CD4-positive, alpha-beta T cell treated with Interleukin-12 subunit alpha and Interleukin-12 subunit beta, for 1 hour (primary cell): Measurements from ENCODE around the gene RPS6KA2.

Experiments used
- DNase-seq: peaks from one replicate; pipeline ENCODE4 v3.0.0-alpha.2; 2020

RPS6KA2 gene

GRCh38 chr6:166627033-166627874 is at the start of gene RPS6KA2:
TSS of gene RPS6KA2 (minus strand) at chr6:166627251. CDS start at chr6:166627019, 232 bp downstream.
- DNase-seq: peak; percentile 100

DNA sequence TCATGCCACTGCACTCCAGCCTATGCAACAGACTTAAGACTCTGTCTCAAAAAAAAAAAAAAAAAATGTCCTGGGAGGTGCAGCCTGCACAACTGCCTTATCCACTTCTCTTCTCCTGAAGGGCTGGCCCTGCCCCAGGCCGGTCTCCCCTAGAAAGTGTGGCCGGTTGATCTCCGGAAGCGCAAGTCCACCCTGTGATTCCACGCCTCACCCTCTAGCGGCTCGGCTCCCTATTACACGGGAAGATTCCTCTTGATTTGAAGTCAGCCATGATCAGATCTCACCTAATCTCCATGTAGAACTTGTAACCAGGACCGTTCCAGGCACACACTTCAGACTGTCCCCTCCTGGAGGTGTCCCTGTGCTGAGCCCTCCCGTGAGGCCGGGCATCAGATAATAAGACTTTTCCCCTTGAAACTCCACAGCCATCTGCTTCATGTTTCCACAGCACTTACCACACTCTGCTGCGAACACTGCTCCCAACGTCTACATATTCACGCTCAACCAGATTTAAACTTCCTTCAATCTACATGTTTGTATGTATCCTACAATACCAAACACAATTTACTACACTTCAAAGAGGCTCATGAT is 49.3 kb upstream of the RPS6KA2 start:
- no peak for DNase-seq

DNA sequence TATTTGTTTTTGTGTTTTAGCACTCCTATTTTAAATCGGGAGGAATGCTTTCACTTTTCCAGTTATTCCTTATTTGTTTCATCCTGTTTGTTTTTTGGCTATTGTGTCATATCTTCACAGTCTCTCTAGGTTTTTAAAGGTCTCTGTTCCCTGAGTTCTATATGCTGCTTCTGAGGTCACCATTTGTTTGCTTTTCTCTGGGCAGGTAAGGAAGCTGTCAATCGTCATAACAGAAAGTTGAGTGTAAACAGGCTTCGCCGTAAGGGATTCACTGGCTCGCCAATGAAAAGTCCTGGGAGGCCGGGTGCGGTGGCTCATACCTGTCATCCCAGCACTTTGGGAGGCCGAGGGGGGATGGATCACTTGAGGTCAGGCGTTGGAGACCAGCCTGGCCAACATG is 48.7 kb upstream of the RPS6KA2 start:
- DNase-seq: no peak

DNA sequence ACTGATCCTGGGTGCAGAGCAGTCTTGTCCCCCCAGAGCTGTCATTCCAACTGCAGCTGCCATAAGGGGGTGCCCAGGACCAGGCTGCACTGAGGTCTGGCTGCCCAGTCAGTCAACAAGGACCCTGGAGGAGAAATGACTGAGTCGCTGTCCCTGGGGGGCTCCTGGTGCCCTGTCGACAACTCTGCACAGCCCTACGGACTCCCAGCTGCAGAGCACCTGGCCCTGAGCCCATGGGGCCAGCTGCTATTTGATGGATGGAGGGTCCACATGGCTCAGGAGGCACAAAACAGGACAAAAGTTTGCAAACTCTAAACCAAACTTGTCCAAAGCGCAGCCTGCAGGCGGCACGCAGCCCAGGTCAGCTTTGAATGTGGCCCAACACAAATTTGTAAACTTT is 46.3 kb upstream of the RPS6KA2 start:
- no peak for DNase-seq

DNA sequence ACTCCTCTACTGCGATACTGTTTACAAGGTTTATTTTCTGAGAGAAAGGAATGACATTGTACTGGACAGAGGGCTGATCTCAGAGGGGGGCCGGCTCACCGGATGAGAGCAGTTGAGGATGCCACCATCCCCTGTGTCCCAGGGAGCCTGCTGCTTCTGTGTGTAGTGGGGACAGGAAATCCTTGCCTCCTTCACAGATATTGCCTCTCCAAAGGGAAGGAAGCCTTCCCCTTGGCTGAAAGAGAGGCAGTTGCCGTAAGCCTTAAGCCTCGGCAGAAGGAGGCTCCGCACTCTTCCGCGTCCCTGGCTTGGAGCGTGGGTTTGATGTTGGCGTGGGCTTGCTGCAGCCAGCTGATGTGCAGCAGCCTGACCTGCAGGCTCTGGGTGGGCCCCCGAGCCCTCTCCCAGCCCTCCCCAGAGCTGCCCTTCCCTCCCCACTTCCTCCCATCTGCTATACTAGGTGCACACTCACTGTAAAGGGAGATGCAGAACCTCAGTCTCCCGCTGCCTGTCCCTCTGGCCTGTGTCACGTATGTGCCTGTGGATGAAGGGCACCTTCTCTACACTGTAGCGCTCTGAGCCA is 45.7 kb upstream of the RPS6KA2 start:
- no peak for DNase-seq

- no peak for DNase-seq
Measured at GRCh38 chr6:166672146-166672545, 45.1 kb upstream of the RPS6KA2 start.

DNA sequence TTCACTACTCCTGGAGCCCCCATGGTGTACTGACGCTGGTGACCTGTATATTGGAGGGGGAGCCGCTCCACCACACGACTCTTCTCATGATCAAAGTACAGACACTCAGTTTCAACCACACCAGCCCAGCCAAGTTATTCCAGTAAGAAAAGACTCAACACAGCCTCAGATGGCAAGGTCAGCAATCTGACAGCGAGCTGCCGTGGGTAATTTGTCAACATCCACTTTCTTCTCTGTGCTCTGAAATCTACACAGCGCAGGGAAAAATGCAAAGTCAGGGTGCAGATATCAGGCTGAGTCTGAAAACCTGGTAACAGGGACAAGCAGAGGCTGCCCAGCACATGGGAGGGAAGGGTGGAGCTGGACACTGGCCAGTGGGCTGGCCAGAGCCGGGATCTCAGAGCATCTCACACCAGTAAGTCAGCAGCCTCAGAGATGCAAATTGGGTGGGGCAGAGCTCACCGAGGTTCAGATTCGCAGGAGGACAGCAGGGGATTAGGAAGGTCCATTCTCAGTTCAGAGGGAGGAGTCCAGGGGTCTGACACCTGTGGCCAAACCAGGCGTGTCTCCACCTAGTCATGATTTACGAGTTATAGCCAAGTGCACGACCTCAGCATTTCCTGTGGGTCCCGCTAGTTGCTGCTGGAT is 44.5 kb upstream of the RPS6KA2 start:
- DNase-seq: no peak

GRCh38 chr6:166670894-166671293 is 43.8 kb upstream of the RPS6KA2 start:
- DNase-seq: no peak

- DNase-seq: no peak
Measured at GRCh38 chr6:166670013-166670412, 43.0 kb upstream of the RPS6KA2 start.

DNA sequence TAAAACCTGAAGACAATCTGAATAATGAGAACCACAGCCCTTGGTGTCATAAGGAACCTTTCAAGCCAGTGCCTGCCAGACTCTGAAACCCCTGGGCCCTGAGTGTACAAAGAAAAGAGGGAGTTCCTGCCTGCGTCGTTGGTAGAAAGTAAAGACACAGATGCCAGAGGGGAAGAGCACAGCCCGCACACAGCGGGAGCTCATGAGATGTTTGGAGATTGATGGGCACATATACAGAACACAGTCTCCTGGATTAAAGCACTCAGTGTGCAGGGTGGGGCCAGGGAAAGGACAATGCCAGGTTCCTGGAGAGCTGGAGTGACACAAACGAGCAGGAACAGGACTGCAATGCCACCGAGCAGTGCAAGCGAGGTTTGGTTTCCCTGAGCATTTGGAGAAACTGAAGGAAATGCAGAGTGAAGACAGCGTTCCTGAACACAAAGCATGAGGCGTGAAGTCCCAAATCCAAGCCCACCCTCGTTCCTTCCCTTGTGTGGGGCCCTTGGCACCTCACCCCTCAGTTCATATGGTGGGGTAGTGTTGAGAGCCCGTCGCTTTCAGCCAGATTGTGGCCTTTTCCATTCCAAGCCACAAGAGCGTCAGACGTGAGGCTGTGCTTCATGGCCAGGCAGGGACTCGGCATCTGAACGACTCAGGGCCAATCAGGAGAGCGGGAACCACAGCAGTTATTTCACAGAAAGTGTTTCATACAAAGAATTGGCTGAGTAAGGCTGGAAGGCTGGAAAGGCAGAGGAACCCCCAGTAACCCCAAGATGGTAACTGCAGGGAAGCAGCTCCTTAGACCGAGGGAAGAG is 41.0 kb upstream of the RPS6KA2 start:
- DNase-seq: no peak

DNA sequence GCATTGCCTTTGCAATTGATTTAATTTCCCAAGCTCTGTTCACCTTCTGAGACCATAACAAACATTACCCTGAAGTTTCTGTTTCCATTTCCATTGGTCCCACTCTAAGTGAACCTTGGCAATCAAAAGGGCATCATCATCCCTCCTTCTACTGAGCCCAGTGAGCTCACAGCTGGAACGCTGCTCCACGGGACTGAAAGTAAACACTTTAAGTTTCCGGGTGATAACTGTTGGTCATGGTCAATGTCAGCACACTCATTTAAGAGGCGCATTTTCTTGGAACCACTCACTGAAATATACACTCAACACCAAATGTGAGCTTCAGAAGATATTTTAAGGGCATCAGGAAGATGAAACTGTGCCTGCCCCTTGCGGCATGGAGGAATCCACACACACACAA is 37.1 kb upstream of the RPS6KA2 start:
- no peak for DNase-seq

- DNase-seq: no peak
Measured at GRCh38 chr6:166663568-166663967, 36.5 kb upstream of the RPS6KA2 start.

GRCh38 chr6:166662690-166663089 is 35.6 kb upstream of the RPS6KA2 start:
- DNase-seq: no peak

GRCh38 chr6:166661327-166662085 is 34.5 kb upstream of the RPS6KA2 start:
- DNase-seq: no peak

DNA sequence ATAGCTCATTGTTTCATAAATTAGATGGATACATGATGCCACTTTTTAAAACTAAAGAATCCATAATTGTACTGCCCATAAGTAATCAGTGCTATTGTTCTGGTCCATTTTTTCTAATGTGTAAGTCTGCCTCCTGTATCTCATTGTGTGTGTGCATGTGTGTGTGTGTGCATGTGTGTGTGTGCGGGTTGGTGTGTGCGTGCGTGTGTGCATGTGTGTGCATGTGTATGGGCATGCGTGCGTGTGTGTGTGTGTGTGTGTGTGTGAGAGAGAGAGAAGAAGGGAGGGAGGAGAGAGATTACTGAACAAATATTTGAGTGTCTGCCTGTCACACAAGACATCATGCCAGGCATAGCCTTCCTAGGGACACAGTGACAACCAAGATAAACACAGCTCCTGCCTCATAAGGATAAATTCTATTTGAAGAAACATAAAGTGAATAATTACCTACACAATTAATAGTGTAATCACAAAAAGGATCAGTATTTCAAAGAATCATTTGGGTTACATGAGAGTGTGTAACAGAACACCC is 33.2 kb upstream of the RPS6KA2 start:
- no peak for DNase-seq

DNA sequence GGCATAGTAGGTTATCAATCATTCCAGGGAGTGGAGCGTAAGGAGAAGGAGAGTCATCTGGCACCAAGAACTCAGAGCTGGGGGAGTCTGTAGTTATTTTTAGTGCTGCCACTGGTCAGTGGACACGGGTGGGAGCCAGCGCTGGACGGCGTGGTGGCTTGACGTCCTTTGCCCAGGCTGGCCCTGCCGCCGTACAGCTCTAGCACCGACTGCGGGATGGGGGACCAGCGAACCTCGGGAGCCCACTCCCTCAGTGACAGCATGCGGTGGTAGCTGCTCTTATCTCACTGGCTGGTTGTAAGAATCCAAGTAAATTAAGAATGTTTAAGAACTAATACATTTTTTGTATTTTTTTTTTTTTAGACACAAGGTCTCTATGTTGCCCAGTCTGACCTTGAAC is 32.5 kb upstream of the RPS6KA2 start:
- no peak for DNase-seq

GRCh38 chr6:166658792-166659150 is 31.7 kb upstream of the RPS6KA2 start:
- no peak for DNase-seq

DNA sequence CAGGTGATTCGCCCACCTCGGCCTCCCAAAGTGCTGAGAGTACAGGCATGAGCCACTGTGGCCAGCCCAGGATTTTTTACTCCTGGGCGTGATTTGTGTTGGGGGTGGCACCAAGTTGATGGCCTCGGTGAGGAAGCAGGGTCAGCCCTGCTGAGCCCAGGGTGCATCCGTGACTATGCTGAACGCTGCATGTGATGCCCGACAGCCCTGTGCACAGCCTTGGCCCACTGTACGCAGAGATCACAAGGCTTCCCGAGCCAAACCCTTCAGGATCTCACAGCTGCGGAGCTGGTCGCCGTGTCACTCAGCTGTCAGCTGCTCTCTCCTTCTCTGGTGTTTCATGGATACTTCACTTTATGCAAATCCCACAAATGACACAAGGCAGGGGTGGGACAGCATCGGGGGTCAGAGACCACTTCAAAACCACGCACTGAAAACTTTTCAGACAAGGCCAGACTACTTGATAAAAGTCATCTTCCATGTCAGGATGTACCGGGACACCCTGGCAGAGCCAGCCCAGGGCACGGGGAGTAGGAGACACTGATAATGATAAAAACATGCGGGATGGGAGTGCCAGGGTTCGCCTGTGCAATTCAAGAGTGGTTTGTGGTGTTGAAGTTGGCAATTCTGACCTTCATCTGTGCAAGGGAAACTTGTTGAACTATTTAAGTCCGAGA is 31.2 kb upstream of the RPS6KA2 start:
- no peak for DNase-seq

DNA sequence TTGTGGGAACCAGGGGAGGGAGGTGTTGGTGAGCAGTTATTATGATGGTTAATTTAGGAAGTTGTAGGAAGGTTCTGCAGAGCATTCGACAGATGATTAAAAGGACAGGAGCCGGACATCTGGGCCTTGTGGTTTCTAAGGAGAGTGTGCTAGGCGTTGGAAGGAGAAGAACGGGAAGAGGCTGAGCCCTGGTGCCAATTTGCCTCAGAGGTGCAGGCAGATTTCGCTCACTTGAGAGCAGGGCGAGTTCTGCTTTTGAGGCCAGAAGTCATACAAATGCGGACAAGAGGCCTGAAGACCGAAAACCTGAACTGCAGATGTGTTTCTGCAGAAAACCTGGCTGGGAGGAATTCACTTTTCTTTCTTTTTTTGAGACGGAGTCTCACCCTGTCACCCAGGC is 30.5 kb upstream of the RPS6KA2 start:
- no peak for DNase-seq

GRCh38 chr6:166656230-166657151 is 29.4 kb upstream of the RPS6KA2 start:
- no peak for DNase-seq
